Endothelial cell of umbilical vein (primary cell): ENCODE data around the gene ARRB1. TPM values are rescaled to one million over a fixed set of nuclear protein-coding genes. Genes with fewer than 3 reads are reported as not detected.

Source experiments
- BruUV-seq: library from RNA; stranded (reverse); fragments of 400-500 nt; replicated peaks from 2 replicates; lab custom pipeline; 2021; lab: Mats Ljungman, UMichigan
- CTCF ChIA-PET: fragments of 300-600, 350-600 bp; sonication (Branson Sonifier 250); formaldehyde crosslinking; loops from one replicate; lab custom pipeline; 2021; ENCODE audit warnings: antibody characterized with exemption, inconsistent platforms; lab: Charles Lee
- POLR2A ChIA-PET: fragments of 300-600, 350-600 bp; sonication (Branson Sonifier 250); formaldehyde crosslinking; loops from one replicate; lab custom pipeline; 2021; ENCODE audit warnings: antibody characterized with exemption, inconsistent platforms; lab: Charles Lee
- DNase-seq: peaks from one replicate; pipeline ENCODE4 v3.0.0-alpha.2; 2011; ENCODE audit warnings: low read depth, low spot score
- FAIRE-seq: peaks from 2 replicates; lab custom pipeline; 2011; peaks lifted over from hg19 to GRCh38; lab: Jason Lieb, UNC
- H2AFZ ChIP-seq: 2 replicates; pipeline ENCODE4 v1.6.0; 2012; ENCODE audit warnings: low read depth, low read length, control low read depth, inconsistent platforms
- H3K27ac ChIP-seq: 2 replicates; pipeline ENCODE4 v1.5.1; 2011; ENCODE audit warnings: low read depth, mild to moderate bottlenecking, control low read depth, low read length, moderate library complexity; ENCODE audit not compliant: insufficient read depth
- H3K27me3 ChIP-seq, 2 experiments: 2 replicates each; pipeline versions ENCODE4 v1.6.0 to v1.6.1; 2011; ENCODE audit warnings: low read length in 2 of 2, mixed read lengths in 1 of 2; ENCODE audit not compliant: control insufficient read depth in 2 of 2, insufficient read depth in 2 of 2
- H3K36me3 ChIP-seq, 2 experiments: 2 replicates in 1 of 2; 3 replicates in 1 of 2; pipeline ENCODE4 v1.5.1; 2011; ENCODE audit warnings: low read length in 2 of 2, mild to moderate bottlenecking in 1 of 2, moderate library complexity in 1 of 2; ENCODE audit not compliant: control insufficient read depth in 2 of 2, insufficient read depth in 2 of 2; ENCODE audit errors: extremely low read depth in 1 of 2
- H3K4me1 ChIP-seq: 3 replicates; pipeline ENCODE4 v1.5.1; 2011; ENCODE audit warnings: mild to moderate bottlenecking, low read length; ENCODE audit not compliant: control insufficient read depth, insufficient read depth; ENCODE audit errors: extremely low read depth
- H3K4me2 ChIP-seq: 2 replicates; pipeline ENCODE4 v1.6.1; 2011; ENCODE audit warnings: low read length, control low read depth, mixed read lengths; ENCODE audit not compliant: insufficient read depth
- H3K4me3 ChIP-seq, 3 experiments: fragments of 200-600 bp in 1 of 3; sonication (generic), shearing (Covaris generic) in 1 of 3; replicated peaks in 1 of 3; 2 replicates each; pipeline ENCODE4 v1.5.1; 2011 to 2016; ENCODE audit warnings: control low read depth in 3 of 3, low read length in 3 of 3, mild to moderate bottlenecking in 2 of 3, inconsistent platforms in 1 of 3, low read depth in 1 of 3, moderate library complexity in 1 of 3; ENCODE audit not compliant: insufficient read depth in 1 of 3
- H3K79me2 ChIP-seq: 2 replicates; pipeline ENCODE4 v1.6.0; 2012; ENCODE audit warnings: low read length, inconsistent platforms; ENCODE audit not compliant: control insufficient read depth, insufficient read depth
- H3K9ac ChIP-seq: replicated peaks from 2 replicates; pipeline ENCODE3; 2011; ENCODE audit warnings: low read length, control low read depth; ENCODE audit not compliant: insufficient read depth; ENCODE audit errors: extremely low read depth
- H3K9me1 ChIP-seq: replicated peaks from 3 replicates; pipeline ENCODE4 v1.6.0; 2011; ENCODE audit warnings: mild to moderate bottlenecking, low read length; ENCODE audit not compliant: control insufficient read depth, insufficient read depth; ENCODE audit errors: extremely low read depth
- H3K9me3 ChIP-seq: replicated peaks from 2 replicates; pipeline ENCODE4 v1.5.1; 2012; ENCODE audit warnings: low read length, inconsistent platforms; ENCODE audit not compliant: control insufficient read depth, insufficient read depth
- H4K20me1 ChIP-seq: replicated peaks from 2 replicates; pipeline ENCODE3; 2011; ENCODE audit warnings: mild to moderate bottlenecking, low read length; ENCODE audit not compliant: control insufficient read depth, insufficient read depth; ENCODE audit errors: extremely low read depth
- EZH2 ChIP-seq: IDR thresholded peaks from 2 replicates; pipeline ENCODE4 v1.6.1; 2012; ENCODE audit warnings: borderline replicate concordance, low read depth, mild to moderate bottlenecking, moderate library complexity, low read length, inconsistent platforms; ENCODE audit not compliant: severe bottlenecking
- FOS ChIP-seq: IDR thresholded peaks from 2 replicates; pipeline ENCODE4 v1.6.1; 2011; ENCODE audit warnings: mild to moderate bottlenecking, low read length, moderate library complexity, borderline replicate concordance; ENCODE audit not compliant: insufficient read depth
- GATA2 ChIP-seq: IDR thresholded peaks from 2 replicates; pipeline ENCODE4 v1.7.0; 2011; ENCODE audit warnings: low read depth, mild to moderate bottlenecking, moderate library complexity, mixed read lengths, low read length; ENCODE audit not compliant: insufficient read length, insufficient read depth
- JUN ChIP-seq: IDR thresholded peaks from 2 replicates; pipeline ENCODE4 v1.6.1; 2011; ENCODE audit warnings: borderline replicate concordance, low read depth; ENCODE audit not compliant: insufficient read length, insufficient read depth
- MYC ChIP-seq: IDR thresholded peaks from one replicate; pipeline ENCODE4 v1.6.1; 2011; ENCODE audit warnings: mild to moderate bottlenecking, low read depth, low read length
- POLR2A ChIP-seq: IDR thresholded peaks from 2 replicates; pipeline ENCODE4 v1.6.1; 2012; ENCODE audit warnings: low read depth, mild to moderate bottlenecking, control low read depth, low read length
- POLR2AphosphoS5 ChIP-seq: IDR thresholded peaks from 2 replicates; pipeline ENCODE4 v1.6.1; 2012; ENCODE audit warnings: low read depth, mild to moderate bottlenecking, control low read depth, low read length, moderate library complexity; ENCODE audit not compliant: insufficient read depth
- dilution Hi-C: fragments of 300-500 bp; cut with MboI; formaldehyde crosslinking; loops from one replicate; pipeline ENCODE4 v1.15.0; 2019; ENCODE audit warnings: low sequenced_read_pairs; ENCODE audit not compliant: extremely low pct_ligation_motif_present
- intact Hi-C: fragments of 100-400 bp; cut with micrococcal nuclease; formaldehyde crosslinking; loops from one replicate; pipeline ENCODE4 v1.10.0; 2022
- polyA plus RNA-seq, 4 experiments: library from polyadenylated mRNA; depleted of rRNA in 3 of 4; stranded (reverse) in 3 of 4; unstranded in 1 of 4; fragments of >200 nt; gene quantifications; 2 replicates each; pipeline versions ENCODE4 v1.2.1 to v1.2.3, GENCODE V29; 2011 to 2012; ENCODE audit warnings: missing spikeins in 1 of 4
- total RNA-seq: library from RNA; stranded (reverse); gene quantifications from 2 replicates; pipeline ENCODE4 v1.2.3, GENCODE V29; 2021
- TF ChIP-seq, protein P1 (sequence below), 2 donors: IDR thresholded peaks; 1 replicate in 1 of 2; 2 replicates in 1 of 2; pipeline ENCODE4 v1.5.1; 2011; ENCODE audit warnings: low read length in 2 of 2, mild to moderate bottlenecking in 2 of 2, moderate library complexity in 2 of 2, control low read depth in 1 of 2, inconsistent platforms in 1 of 2, low read depth in 1 of 2; ENCODE audit not compliant: insufficient read depth in 1 of 2; ENCODE audit errors: extremely low read depth in 1 of 2
- TF ChIP-seq, protein P2 (sequence below): IDR thresholded peaks from 2 replicates; pipeline ENCODE4 v1.6.1; 2011; ENCODE audit not compliant: insufficient read depth, insufficient read length

The ARRB1 gene
- total and polyA plus RNA-seq, 2 donors (not counting 3 experiments of a cell fraction or from before 2014, with no cell fraction given) = 63.9 to 92.6 TPM

DNA sequence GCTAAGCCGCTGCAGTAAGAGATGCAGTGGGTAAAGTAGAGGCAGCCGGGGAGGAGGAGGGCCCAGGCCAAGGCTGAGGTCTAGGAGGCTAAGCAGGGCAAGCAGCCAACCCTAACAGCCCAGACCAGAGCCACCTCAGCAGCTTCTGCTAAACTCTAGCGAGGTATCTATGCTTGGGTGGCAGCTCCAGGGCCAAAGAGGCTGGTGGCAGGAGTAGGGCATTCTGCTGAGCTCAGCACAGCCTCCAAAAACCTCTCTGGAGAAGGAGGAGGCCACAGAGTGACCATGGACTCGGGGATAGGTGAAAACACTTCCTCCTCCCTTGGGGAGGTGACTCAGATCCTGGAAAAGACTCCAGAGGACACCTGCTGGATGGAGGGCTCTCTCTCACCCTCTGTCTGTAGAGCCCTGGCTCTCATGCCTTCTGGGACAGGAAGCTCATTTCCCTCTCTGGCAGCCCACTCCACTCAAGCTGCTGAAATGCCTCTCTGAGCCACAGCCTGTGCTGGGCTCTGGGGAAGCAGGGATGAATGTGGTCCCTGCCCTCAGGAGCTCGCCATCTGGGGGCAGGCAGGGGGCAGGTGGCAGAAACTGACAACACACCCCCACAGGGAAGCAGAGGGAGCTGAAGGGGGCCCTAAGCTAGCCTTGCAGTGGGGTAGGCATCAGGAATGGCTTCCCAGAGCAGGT is 127.4 kb downstream of the ARRB1 start:
- no peak overlapping the region for H3K4me2 ChIP-seq
- TF ChIP-seq FOS (no peak), EZH2 (no peak), MYC (no peak), JUN (no peak)
- intact Hi-C loops (no loop called here), dilution Hi-C loops (no loop called here)
- FAIRE-seq = no peak
- no peak overlapping the region for H3K27ac ChIP-seq
- no peaks in the 10 kb centered on the region for H3K9me1 ChIP-seq
- no peaks in the 10 kb centered on the region for H3K9me3 ChIP-seq
- H2AFZ ChIP-seq = no peak overlapping the region
- H3K9ac ChIP-seq = no peak overlapping the region
- H3K36me3 ChIP-seq = no peaks in the 10 kb centered on the region
- H3K4me1 ChIP-seq = no peaks in the 10 kb centered on the region
- CTCF ChIA-PET = interaction anchor here (1.1 to 3.9 kb wide), 8 partner anchors 9 to 201 kb away, joined by 3 to 24 read pairs (median 8); partner anchors contain the start of gene TPBGL
- H3K79me2 ChIP-seq = no peaks in the 10 kb centered on the region
- H4K20me1 ChIP-seq = no peaks in the 10 kb centered on the region
- no TSS peak for BruUV-seq
- no peak for DNase-seq
- H3K4me3 ChIP-seq = no peak overlapping the region
- POLR2A ChIA-PET = no interaction called here
- peaks cover 2 to 3% of the 10 kb centered on the region in 2 experiments for H3K27me3 ChIP-seq

- POLR2A ChIA-PET = no interaction called here
- dilution Hi-C loops = no loop called here
These were observed 131.6 kb downstream of the ARRB1 start for GRCh38 chr11:75219869-75220268.

More at GRCh38 chr11:75219869-75220268, 131.6 kb downstream of the ARRB1 start:
- BruUV-seq = no TSS peak
- H3K79me2 ChIP-seq = no peaks in the 10 kb centered on the region
- no peak overlapping the region for H3K4me2 ChIP-seq
- H2AFZ ChIP-seq = no peak overlapping the region
- no peak overlapping the region for H3K4me3 ChIP-seq
- no peaks in the 10 kb centered on the region for H3K9me3 ChIP-seq
- FAIRE-seq (no peak), DNase-seq (no peak)
- no peaks in the 10 kb centered on the region for H3K4me1 ChIP-seq
- H3K27ac ChIP-seq = no peak overlapping the region
- H4K20me1 ChIP-seq = no peaks in the 10 kb centered on the region
- no peaks in the 10 kb centered on the region for H3K9me1 ChIP-seq
- no peaks in the 10 kb centered on the region for H3K36me3 ChIP-seq
- no peak overlapping the region for H3K9ac ChIP-seq
- H3K27me3 ChIP-seq = peaks cover 0 to 3% of the 10 kb centered on the region in 2 experiments
- no peak for TF ChIP-seq POLR2A
- TF ChIP-seq, protein P1, sequence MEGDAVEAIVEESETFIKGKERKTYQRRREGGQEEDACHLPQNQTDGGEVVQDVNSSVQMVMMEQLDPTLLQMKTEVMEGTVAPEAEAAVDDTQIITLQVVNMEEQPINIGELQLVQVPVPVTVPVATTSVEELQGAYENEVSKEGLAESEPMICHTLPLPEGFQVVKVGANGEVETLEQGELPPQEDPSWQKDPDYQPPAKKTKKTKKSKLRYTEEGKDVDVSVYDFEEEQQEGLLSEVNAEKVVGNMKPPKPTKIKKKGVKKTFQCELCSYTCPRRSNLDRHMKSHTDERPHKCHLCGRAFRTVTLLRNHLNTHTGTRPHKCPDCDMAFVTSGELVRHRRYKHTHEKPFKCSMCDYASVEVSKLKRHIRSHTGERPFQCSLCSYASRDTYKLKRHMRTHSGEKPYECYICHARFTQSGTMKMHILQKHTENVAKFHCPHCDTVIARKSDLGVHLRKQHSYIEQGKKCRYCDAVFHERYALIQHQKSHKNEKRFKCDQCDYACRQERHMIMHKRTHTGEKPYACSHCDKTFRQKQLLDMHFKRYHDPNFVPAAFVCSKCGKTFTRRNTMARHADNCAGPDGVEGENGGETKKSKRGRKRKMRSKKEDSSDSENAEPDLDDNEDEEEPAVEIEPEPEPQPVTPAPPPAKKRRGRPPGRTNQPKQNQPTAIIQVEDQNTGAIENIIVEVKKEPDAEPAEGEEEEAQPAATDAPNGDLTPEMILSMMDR (IDR thresholded peaks at IDR 0.05; ENCODE audit: extremely low read depth in 1 of 2, insufficient read depth in 1 of 2, low read depth in 1 of 2, low read length in 2 of 2) = no peak
- TF ChIP-seq POLR2AphosphoS5 = no peak
- TF ChIP-seq GATA2 = no peak
- no peak for TF ChIP-seq FOS
- TF ChIP-seq, protein P2, sequence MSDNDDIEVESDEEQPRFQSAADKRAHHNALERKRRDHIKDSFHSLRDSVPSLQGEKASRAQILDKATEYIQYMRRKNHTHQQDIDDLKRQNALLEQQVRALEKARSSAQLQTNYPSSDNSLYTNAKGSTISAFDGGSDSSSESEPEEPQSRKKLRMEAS = no peak
- no peak for TF ChIP-seq JUN
- no peak for TF ChIP-seq MYC
- no peak for TF ChIP-seq EZH2
- CTCF ChIA-PET = interaction anchor here (1.0 to 4.6 kb wide), 4 partner anchors 15 to 79 kb away, joined by 3 to 17 read pairs (median 10); no protein-coding TSS in a partner anchor
- intact Hi-C loops = no loop called here
